ENCODE data around the gene SLC7A5. TPM values are rescaled to one million over a fixed set of nuclear protein-coding genes. Genes with fewer than 3 reads are reported as not detected.

Gene SLC7A5
- total RNA-seq, 2 donors from 2014 or later = 374 to 588 TPM

GRCh38 chr16:87842209-87842869, 27.0 kb downstream of the SLC7A5 start:
- H3K27me3 Mint-ChIP-seq (ENCODE audit: insufficient read depth) = peaks cover 4% of the 10 kb centered on the region
- TF ChIP-seq CTCF (conservative IDR thresholded peaks at IDR 0.05) = no peak
- H3K36me3 ChIP-seq (ENCODE audit: control insufficient read depth, insufficient read depth, low read length) = peaks cover 97% of the 10 kb centered on the region
- no peak overlapping the region for H3K4me3 ChIP-seq (ENCODE audit: low read length)
- no peaks in the 10 kb centered on the region for H3K27me3 ChIP-seq (ENCODE audit: control insufficient read depth, insufficient read depth, low read length, poor library complexity, severe bottlenecking)
- WGBS, 2 experiments (ENCODE audit: insufficient coverage in 1 of 2, insufficient read length in 1 of 2) = 94% methylated on average over 11 to 17 of the region's 17 CpGs
- H3K27ac Mint-ChIP-seq = no peak overlapping the region
- H3K36me3 Mint-ChIP-seq (ENCODE audit: low read depth) = peaks cover 44% of the 10 kb centered on the region
- no peak overlapping the region for H3K9ac ChIP-seq (ENCODE audit: extremely low read depth, low read length, poor library complexity, severe bottlenecking)
- peaks cover 7% of the 10 kb centered on the region for H3K4me1 ChIP-seq (ENCODE audit: control insufficient read depth, insufficient read depth, low read length)
- H3K9me3 ChIP-seq (ENCODE audit: control insufficient read depth, low read length) = no peaks in the 10 kb centered on the region
- no peak for DNase-seq
- peaks cover 2% of the 10 kb centered on the region for H3K4me1 Mint-ChIP-seq
- no peak overlapping the region for H3K27ac ChIP-seq (ENCODE audit: low read depth, low read length)
- H3K9me3 Mint-ChIP-seq = no peaks in the 10 kb centered on the region
- no peak overlapping the region for H3K4me3 Mint-ChIP-seq

- H3K27ac ChIP-seq (ENCODE audit: low read depth, low read length) = no peak overlapping the region
Measured at GRCh38 chr16:87841340-87842208, 27.7 kb downstream of the SLC7A5 start.

More at GRCh38 chr16:87841340-87842208, 27.7 kb downstream of the SLC7A5 start:
- Mint-ChIP-seq H3K9me3 (no peaks in the 10 kb centered on the region), H3K4me1 (peaks cover 2% of the 10 kb centered on the region), H3K4me3 (no peak overlapping the region), H3K27ac (no peak overlapping the region), H3K27me3 (ENCODE audit: insufficient read depth) (peaks cover 4% of the 10 kb centered on the region), H3K36me3 (ENCODE audit: low read depth) (peaks cover 47% of the 10 kb centered on the region)
- WGBS, 2 experiments (ENCODE audit: insufficient coverage in 1 of 2, insufficient read length in 1 of 2) = 95 to 97% methylated on average over 14 to 22 of the region's 22 CpGs
- no peak for TF ChIP-seq CTCF (conservative IDR thresholded peaks at IDR 0.05)
- Histone ChIP-seq H3K4me1 (ENCODE audit: control insufficient read depth, insufficient read depth, low read length) (no peaks in the 10 kb centered on the region), H3K36me3 (ENCODE audit: control insufficient read depth, insufficient read depth, low read length) (peaks cover 97% of the 10 kb centered on the region), H3K9me3 (ENCODE audit: control insufficient read depth, low read length) (no peaks in the 10 kb centered on the region), H3K27me3 (ENCODE audit: control insufficient read depth, insufficient read depth, low read length, poor library complexity, severe bottlenecking) (no peaks in the 10 kb centered on the region), H3K9ac (ENCODE audit: extremely low read depth, low read length, poor library complexity, severe bottlenecking) (no peak overlapping the region), H3K4me3 (ENCODE audit: low read length) (no peak overlapping the region)
- DNase-seq = no peak
